HCT116 (cell line): ENCODE data around the gene SMIM35. TPM values are rescaled to one million over a fixed set of nuclear protein-coding genes. Genes with fewer than 3 reads are reported as not detected.

ENCODE experiments used
- ATAC-seq: fragments of 200-7000 bp; cut with Tn5 transposase; 2 replicates; pipeline ENCODE4 v1.9.1; 2020; ENCODE audit warnings: mild to moderate bottlenecking, moderate library complexity
- BruUV-seq: library from RNA; stranded (reverse); fragments of 400-500 nt; replicated peaks from 2 replicates; lab custom pipeline; 2021; lab: Mats Ljungman, UMichigan
- CTCF ChIA-PET: fragments of 300-600 bp; sonication (Branson Sonifier 250); formaldehyde crosslinking; loops from one replicate; lab custom pipeline; 2021; ENCODE audit warnings: antibody characterized with exemption; lab: Charles Lee
- POLR2A ChIA-PET: fragments of 300-600, 350-600 bp; sonication (Branson Sonifier 250); formaldehyde crosslinking; loops from one replicate; lab custom pipeline; 2021; ENCODE audit warnings: antibody characterized with exemption; lab: Charles Lee
- RAD21 ChIA-PET, 2 experiments: fragments of 300-600 bp; sonication (Branson Sonifier 250); formaldehyde crosslinking; loops; one replicate each; lab custom pipeline; 2023; ENCODE audit warnings: low total read pairs in 2 of 2; ENCODE audit not compliant: uncharacterized antibody in 2 of 2, unreplicated experiment in 2 of 2, low non-redundant PET in 1 of 2; lab: Charles Lee
- DNase-seq: peaks from one replicate; pipeline ENCODE4 v3.0.0-alpha.2; 2010; ENCODE audit warnings: low read depth, low spot score
- H2AFZ ChIP-seq: fragments of 200-600 bp; shearing (Covaris generic), sonication (generic); 2 replicates; pipeline ENCODE4 v1.6.1; 2017; ENCODE audit warnings: low read depth, mixed run types, mixed read lengths, antibody characterized with exemption, low read length; ENCODE audit not compliant: poor library complexity, severe bottlenecking
- H3K27ac ChIP-seq: 2 replicates; pipeline ENCODE4 v1.5.1; 2012; ENCODE audit warnings: low read depth, low read length
- H3K27me3 ChIP-seq: fragments of 200-600 bp; sonication (generic); 2 replicates; pipeline ENCODE4 v1.6.1; 2016; ENCODE audit warnings: mixed run types, low read length, mixed read lengths; ENCODE audit not compliant: insufficient read depth
- H3K36me3 ChIP-seq, 2 experiments: fragments of 200-500 bp in 1 of 2; fragments of 200-600 bp in 1 of 2; sonication (Bioruptor generic) in 1 of 2; sonication (generic) in 1 of 2; 2 replicates each; pipeline versions ENCODE4 v1.5.1 to v1.6.1; 2014 to 2016; ENCODE audit warnings: low read length in 2 of 2, inconsistent platforms in 1 of 2, mixed read lengths in 1 of 2, mixed run types in 1 of 2; ENCODE audit not compliant: insufficient read depth in 2 of 2, control insufficient read depth in 1 of 2
- H3K4me1 ChIP-seq, 2 experiments: fragments of 200-600 bp in 1 of 2; sonication (generic) in 1 of 2; 2 replicates each; pipeline versions ENCODE4 v1.5.1 to v1.6.1; 2012 to 2017; ENCODE audit warnings: low read length in 2 of 2, inconsistent platforms in 1 of 2, mild to moderate bottlenecking in 1 of 2, mixed read lengths in 1 of 2, mixed run types in 1 of 2, moderate library complexity in 1 of 2; ENCODE audit not compliant: insufficient read depth in 2 of 2, control insufficient read depth in 1 of 2
- H3K4me2 ChIP-seq: fragments of 200-600 bp; sonication (generic); 2 replicates; pipeline ENCODE4 v1.6.1; 2017; ENCODE audit warnings: mixed run types, low read length, mixed read lengths
- H3K4me3 ChIP-seq, 2 experiments: fragments of 200-600 bp in 1 of 2; sonication (generic) in 1 of 2; replicated peaks in 1 of 2; 2 replicates each; pipeline ENCODE4 v1.5.1; 2011 to 2016; ENCODE audit warnings: low read length in 2 of 2, control low read depth in 1 of 2, low read depth in 1 of 2, mild to moderate bottlenecking in 1 of 2, mixed read lengths in 1 of 2, mixed run types in 1 of 2
- H3K79me2 ChIP-seq: fragments of 200-600 bp; sonication (generic); 2 replicates; pipeline ENCODE4 v1.6.1; 2017; ENCODE audit warnings: mild to moderate bottlenecking, mixed run types, low read length, moderate library complexity, mixed read lengths; ENCODE audit not compliant: insufficient read depth
- H3K9ac ChIP-seq: fragments of 200-600 bp; sonication (generic); 2 replicates; pipeline ENCODE4 v1.6.1; 2016; ENCODE audit warnings: low read length, mixed read lengths
- H3K9me2 ChIP-seq: fragments of 200-600 bp; sonication (generic), shearing (Covaris generic); 2 replicates; pipeline ENCODE4 v1.6.1; 2017; ENCODE audit warnings: mixed run types, mild to moderate bottlenecking, moderate library complexity; ENCODE audit not compliant: insufficient read depth
- H3K9me3 ChIP-seq, 2 experiments: fragments of 200-500 bp in 1 of 2; fragments of 200-600 bp in 1 of 2; sonication (Bioruptor generic) in 1 of 2; sonication (generic) in 1 of 2; 2 replicates each; pipeline ENCODE4 v1.6.1; 2014 to 2017; ENCODE audit warnings: low read length in 2 of 2, mixed read lengths in 2 of 2, inconsistent platforms in 1 of 2, low read depth in 1 of 2, mild to moderate bottlenecking in 1 of 2, mixed run types in 1 of 2, moderate library complexity in 1 of 2; ENCODE audit not compliant: control insufficient read depth in 1 of 2, insufficient read depth in 1 of 2
- H4K20me1 ChIP-seq: fragments of 200-600 bp; sonication (generic), shearing (Covaris generic); 2 replicates; pipeline ENCODE4 v1.6.1; 2017; ENCODE audit warnings: mixed run types, mild to moderate bottlenecking, moderate library complexity; ENCODE audit not compliant: insufficient read depth
- EGR1 ChIP-seq: IDR thresholded peaks from 2 replicates; pipeline ENCODE4 v1.6.1; 2012; ENCODE audit warnings: low read depth
- EZH2phosphoT487 ChIP-seq: fragments of 200-600 bp; IDR thresholded peaks from 2 replicates; pipeline ENCODE4 v1.6.1; 2018; ENCODE audit warnings: antibody characterized with exemption, borderline replicate concordance
- POLR2A ChIP-seq: IDR thresholded peaks from 2 replicates; pipeline ENCODE4 v1.7.0; 2011; ENCODE audit warnings: borderline replicate concordance; ENCODE audit not compliant: insufficient read depth, insufficient read length; ENCODE audit errors: extremely low read depth
- RAD21 ChIP-seq: IDR thresholded peaks from 2 replicates; pipeline ENCODE4 v1.6.1; 2012; ENCODE audit warnings: low read depth, mild to moderate bottlenecking
- TCF7L2 ChIP-seq: IDR thresholded peaks from 2 replicates; pipeline ENCODE4 v1.7.0; 2011; ENCODE audit warnings: borderline replicate concordance, inconsistent platforms; ENCODE audit not compliant: insufficient read depth, insufficient read length; ENCODE audit errors: extremely low read depth
- YY1 ChIP-seq: IDR thresholded peaks from 2 replicates; pipeline ENCODE4 v1.6.1; 2011; ENCODE audit warnings: low read length, low read depth, moderate library complexity, mild to moderate bottlenecking; ENCODE audit not compliant: insufficient replicate concordance; ENCODE audit errors: extremely low read depth
- intact Hi-C: fragments of 100-400 bp; cut with micrococcal nuclease; formaldehyde crosslinking; loops from 2 replicates; pipeline ENCODE4 v1.10.0; 2022
- total RNA-seq: library from RNA; stranded (reverse); gene quantifications from one replicate; pipeline ENCODE4 v1.2.1, GENCODE V29; 2021; ENCODE audit not compliant: unreplicated experiment
- TF ChIP-seq, protein P1 (sequence below): IDR thresholded peaks from 2 replicates; pipeline ENCODE4 v1.6.1; 2012; ENCODE audit warnings: low read depth
- TF ChIP-seq, protein P2 (sequence below), 3 experiments: fragments of 200-600 bp in 1 of 3; sonication (generic) in 1 of 3; IDR thresholded peaks in 2 of 3; conservative IDR thresholded peaks in 1 of 3; 2 replicates each; pipeline ENCODE4 v1.5.1; 2012 to 2017; ENCODE audit warnings: low read depth in 2 of 3, low read length in 2 of 3, antibody characterized with exemption in 1 of 3, borderline replicate concordance in 1 of 3, control low read depth in 1 of 3, mild to moderate bottlenecking in 1 of 3, mixed read lengths in 1 of 3, mixed run types in 1 of 3, moderate library complexity in 1 of 3; ENCODE audit not compliant: insufficient read depth in 1 of 3

Gene SMIM35
- total RNA-seq, 1 experiment from 2014 or later = not detected

DNA sequence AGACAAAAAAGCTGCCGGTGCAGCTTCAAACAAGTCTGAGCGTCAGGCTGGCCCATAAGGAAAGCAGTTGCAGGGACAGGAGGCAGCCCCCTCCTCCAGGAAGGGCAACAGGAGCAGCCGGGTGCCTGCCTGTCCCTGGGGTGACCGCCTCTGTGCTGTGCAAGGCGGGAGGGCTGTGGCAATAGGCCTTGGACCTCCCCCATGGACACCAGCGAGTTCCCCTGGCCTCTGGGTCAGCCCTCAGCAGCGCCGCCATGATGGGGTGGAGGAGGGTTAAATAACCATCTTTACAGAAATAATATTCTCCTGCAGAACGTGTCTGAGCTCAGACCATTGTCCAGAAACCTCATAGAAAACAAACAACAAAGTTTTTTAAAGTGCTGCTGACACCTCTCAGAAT lies 13.2 kb downstream of the SMIM35 start:
- no peaks in the 10 kb centered on the region for H3K9me2 ChIP-seq
- H2AFZ ChIP-seq = no peak overlapping the region
- H3K9ac ChIP-seq = no peak overlapping the region
- no peaks in the 10 kb centered on the region for H3K9me3 ChIP-seq
- H3K4me2 ChIP-seq = no peak overlapping the region
- no peaks in the 10 kb centered on the region for H3K79me2 ChIP-seq
- H3K4me1 ChIP-seq = peaks cover 21 to 31% of the 10 kb centered on the region in 2 experiments
- H3K27ac ChIP-seq = no peak overlapping the region
- ATAC-seq (no peak), DNase-seq (no peak)
- CTCF ChIA-PET = interaction anchor here (1.1 to 1.3 kb wide), 2 partner anchors 20 to 169 kb away, joined by 3 to 5 read pairs; no protein-coding TSS in a partner anchor
- no peak overlapping the region for H3K4me3 ChIP-seq
- BruUV-seq = no TSS peak
- H3K27me3 ChIP-seq = no peaks in the 10 kb centered on the region
- intact Hi-C loops = no loop called here
- RAD21 ChIA-PET = no interaction called here
- no peaks in the 10 kb centered on the region for H4K20me1 ChIP-seq
- POLR2A ChIA-PET = no interaction called here
- H3K36me3 ChIP-seq = no peaks in the 10 kb centered on the region
- TF ChIP-seq YY1 (no peak), EGR1 (no peak), EZH2phosphoT487 (no peak), RAD21 (no peak), POLR2A (no peak), TCF7L2 (no peak)
- TF ChIP-seq, protein P1, sequence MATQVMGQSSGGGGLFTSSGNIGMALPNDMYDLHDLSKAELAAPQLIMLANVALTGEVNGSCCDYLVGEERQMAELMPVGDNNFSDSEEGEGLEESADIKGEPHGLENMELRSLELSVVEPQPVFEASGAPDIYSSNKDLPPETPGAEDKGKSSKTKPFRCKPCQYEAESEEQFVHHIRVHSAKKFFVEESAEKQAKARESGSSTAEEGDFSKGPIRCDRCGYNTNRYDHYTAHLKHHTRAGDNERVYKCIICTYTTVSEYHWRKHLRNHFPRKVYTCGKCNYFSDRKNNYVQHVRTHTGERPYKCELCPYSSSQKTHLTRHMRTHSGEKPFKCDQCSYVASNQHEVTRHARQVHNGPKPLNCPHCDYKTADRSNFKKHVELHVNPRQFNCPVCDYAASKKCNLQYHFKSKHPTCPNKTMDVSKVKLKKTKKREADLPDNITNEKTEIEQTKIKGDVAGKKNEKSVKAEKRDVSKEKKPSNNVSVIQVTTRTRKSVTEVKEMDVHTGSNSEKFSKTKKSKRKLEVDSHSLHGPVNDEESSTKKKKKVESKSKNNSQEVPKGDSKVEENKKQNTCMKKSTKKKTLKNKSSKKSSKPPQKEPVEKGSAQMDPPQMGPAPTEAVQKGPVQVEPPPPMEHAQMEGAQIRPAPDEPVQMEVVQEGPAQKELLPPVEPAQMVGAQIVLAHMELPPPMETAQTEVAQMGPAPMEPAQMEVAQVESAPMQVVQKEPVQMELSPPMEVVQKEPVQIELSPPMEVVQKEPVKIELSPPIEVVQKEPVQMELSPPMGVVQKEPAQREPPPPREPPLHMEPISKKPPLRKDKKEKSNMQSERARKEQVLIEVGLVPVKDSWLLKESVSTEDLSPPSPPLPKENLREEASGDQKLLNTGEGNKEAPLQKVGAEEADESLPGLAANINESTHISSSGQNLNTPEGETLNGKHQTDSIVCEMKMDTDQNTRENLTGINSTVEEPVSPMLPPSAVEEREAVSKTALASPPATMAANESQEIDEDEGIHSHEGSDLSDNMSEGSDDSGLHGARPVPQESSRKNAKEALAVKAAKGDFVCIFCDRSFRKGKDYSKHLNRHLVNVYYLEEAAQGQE = no peak
- TF ChIP-seq, protein P2, sequence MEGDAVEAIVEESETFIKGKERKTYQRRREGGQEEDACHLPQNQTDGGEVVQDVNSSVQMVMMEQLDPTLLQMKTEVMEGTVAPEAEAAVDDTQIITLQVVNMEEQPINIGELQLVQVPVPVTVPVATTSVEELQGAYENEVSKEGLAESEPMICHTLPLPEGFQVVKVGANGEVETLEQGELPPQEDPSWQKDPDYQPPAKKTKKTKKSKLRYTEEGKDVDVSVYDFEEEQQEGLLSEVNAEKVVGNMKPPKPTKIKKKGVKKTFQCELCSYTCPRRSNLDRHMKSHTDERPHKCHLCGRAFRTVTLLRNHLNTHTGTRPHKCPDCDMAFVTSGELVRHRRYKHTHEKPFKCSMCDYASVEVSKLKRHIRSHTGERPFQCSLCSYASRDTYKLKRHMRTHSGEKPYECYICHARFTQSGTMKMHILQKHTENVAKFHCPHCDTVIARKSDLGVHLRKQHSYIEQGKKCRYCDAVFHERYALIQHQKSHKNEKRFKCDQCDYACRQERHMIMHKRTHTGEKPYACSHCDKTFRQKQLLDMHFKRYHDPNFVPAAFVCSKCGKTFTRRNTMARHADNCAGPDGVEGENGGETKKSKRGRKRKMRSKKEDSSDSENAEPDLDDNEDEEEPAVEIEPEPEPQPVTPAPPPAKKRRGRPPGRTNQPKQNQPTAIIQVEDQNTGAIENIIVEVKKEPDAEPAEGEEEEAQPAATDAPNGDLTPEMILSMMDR (IDR thresholded peaks at IDR 0.05 in 2 of 3, conservative IDR thresholded peaks at IDR 0.05 in 1 of 3; ENCODE audit: borderline replicate concordance in 1 of 3, insufficient read depth in 1 of 3, low read depth in 2 of 3, low read length in 2 of 3) = no peak
- TF ChIP-seq, all 23 proteins: peak for 0
